Thoracic aorta (tissue), 2 donors: ENCODE measurements around the gene FAM131B. TPM values are rescaled to one million over a fixed set of nuclear protein-coding genes. Genes with fewer than 3 reads are reported as not detected.

Experiments
- ATAC-seq: fragments of 150-250 bp; one replicate; pipeline ENCODE4 v1.8.0; 2017; ENCODE audit warnings: low read depth; ENCODE audit not compliant: insufficient number of reproducible peaks, low FRiP score
- DNase-seq: peaks from one replicate; pipeline ENCODE4 v3.0.0-alpha.2; 2020; ENCODE audit warnings: low spot score
- H3K27ac ChIP-seq, 2 donors: fragments of 200-600 bp; sonication (generic); 1 replicate in 1 of 2; 2 replicates in 1 of 2; pipeline ENCODE4 v1.5.1; 2016; ENCODE audit warnings: mild to moderate bottlenecking in 2 of 2, moderate library complexity in 2 of 2
- H3K27me3 ChIP-seq: fragments of 200-600 bp; sonication (generic); replicated peaks from 2 replicates; pipeline ENCODE4 v1.6.0; 2016; ENCODE audit warnings: mild to moderate bottlenecking; ENCODE audit not compliant: insufficient read depth
- H3K36me3 ChIP-seq: fragments of 200-600 bp; sonication (generic); one replicate; pipeline ENCODE4 v1.5.1; 2016
- H3K4me1 ChIP-seq, 2 donors: fragments of 200-600 bp; sonication (generic); 1 replicate in 1 of 2; 2 replicates in 1 of 2; pipeline versions ENCODE4 v1.5.1 to v1.6.0; 2016; ENCODE audit warnings: low read depth in 2 of 2, mild to moderate bottlenecking in 1 of 2; ENCODE audit not compliant: control insufficient read depth in 1 of 2
- H3K4me3 ChIP-seq: fragments of 200-600 bp; sonication (generic); 2 replicates; pipeline ENCODE4 v1.5.1; 2016; ENCODE audit warnings: mild to moderate bottlenecking
- H3K9me3 ChIP-seq: fragments of 200-600 bp; sonication (generic); 2 replicates; pipeline ENCODE4 v1.5.1; 2016
- CTCF ChIP-seq: fragments of 200-600 bp; sonication (generic); IDR thresholded peaks from one replicate; pipeline ENCODE4 v1.5.1; 2019; ENCODE audit warnings: antibody characterized with exemption
- total RNA-seq, 2 donors: library from RNA; depleted of rRNA; stranded (reverse); fragments of >200 nt; gene quantifications; one replicate each; pipeline versions ENCODE4 v1.1.0 to v1.2.3, GENCODE V29; 2016

FAM131B gene
- total RNA-seq, 2 donors from 2014 or later = 2.3 to 3.3 TPM

- H3K36me3 ChIP-seq = no peaks in the 10 kb centered on the region
- no peaks in the 10 kb centered on the region for H3K4me1 ChIP-seq
- ATAC-seq (no peak), DNase-seq (no peak)
- TF ChIP-seq CTCF = no peak
- H3K9me3 ChIP-seq = no peaks in the 10 kb centered on the region
- H3K4me3 ChIP-seq = no peak overlapping the region
- H3K27ac ChIP-seq = no peak overlapping the region
- no peaks in the 10 kb centered on the region for H3K27me3 ChIP-seq
These were observed 5.9 kb upstream of the FAM131B start for GRCh38 chr7:143368387-143368786.

- no peak overlapping the region for H3K4me3 ChIP-seq
- H3K27ac ChIP-seq = no peak overlapping the region
- no peak for TF ChIP-seq CTCF
- ATAC-seq (no peak), DNase-seq (no peak)
- H3K36me3 ChIP-seq = no peaks in the 10 kb centered on the region
- no peaks in the 10 kb centered on the region for H3K9me3 ChIP-seq
- H3K27me3 ChIP-seq = peaks cover 3% of the 10 kb centered on the region
- H3K4me1 ChIP-seq = peaks cover 0 to under 1% of the 10 kb centered on the region in 2 donors
These were observed 5.5 kb upstream of the FAM131B start for GRCh38 chr7:143367972-143368371.

- peak overlapping the region; percentile 75 for H3K4me3 ChIP-seq
- H3K27ac ChIP-seq = no peak overlapping the region
- ATAC-seq = no peak
- no peak for DNase-seq
- peaks cover 6 to 11% of the 10 kb centered on the region in 2 donors for H3K4me1 ChIP-seq
- peaks cover 4% of the 10 kb centered on the region for H3K27me3 ChIP-seq
- no peaks in the 10 kb centered on the region for H3K9me3 ChIP-seq
- H3K36me3 ChIP-seq = no peaks in the 10 kb centered on the region
- no peak for TF ChIP-seq CTCF
These were observed 764 bp upstream of the FAM131B start for GRCh38 chr7:143363016-143363937.

- Histone ChIP-seq H3K4me1 (peaks cover 6 to 11% of the 10 kb centered on the region in 2 donors), H3K36me3 (no peaks in the 10 kb centered on the region), H3K9me3 (no peaks in the 10 kb centered on the region), H3K27ac (no peak overlapping the region), H3K27me3 (peaks cover 4% of the 10 kb centered on the region), H3K4me3 (peak overlapping the region; percentile 75)
- no peak for ATAC-seq
- no peak for TF ChIP-seq CTCF
- DNase-seq = no peak
These were observed 872 bp downstream of the FAM131B start for GRCh38 chr7:143361552-143362130.

GRCh38 chr7:143360788-143361551 lies 1.5 kb downstream of the FAM131B start:
- no peak for DNase-seq
- Histone ChIP-seq H3K36me3 (no peaks in the 10 kb centered on the region), H3K4me1 (peaks cover 6 to 11% of the 10 kb centered on the region in 2 donors), H3K27ac (no peak overlapping the region), H3K27me3 (peaks cover 4% of the 10 kb centered on the region), H3K9me3 (no peaks in the 10 kb centered on the region), H3K4me3 (peak overlapping the region; percentile 75)
- ATAC-seq = no peak
- TF ChIP-seq CTCF = no peak
